Islet of Langerhans (tissue), 1 donor: ENCODE measurements around the gene RCL1.
"Not testable (repeated sequence)": the region's sequence is repeated elsewhere in the genome, so short reads cannot be mapped to it uniquely, and the experiment has no call there.

Source experiments
- FAIRE-seq: peaks from one replicate; lab custom pipeline; 2011; peaks lifted over from hg19 to GRCh38; lab: Jason Lieb, UNC

The RCL1 gene

DNA sequence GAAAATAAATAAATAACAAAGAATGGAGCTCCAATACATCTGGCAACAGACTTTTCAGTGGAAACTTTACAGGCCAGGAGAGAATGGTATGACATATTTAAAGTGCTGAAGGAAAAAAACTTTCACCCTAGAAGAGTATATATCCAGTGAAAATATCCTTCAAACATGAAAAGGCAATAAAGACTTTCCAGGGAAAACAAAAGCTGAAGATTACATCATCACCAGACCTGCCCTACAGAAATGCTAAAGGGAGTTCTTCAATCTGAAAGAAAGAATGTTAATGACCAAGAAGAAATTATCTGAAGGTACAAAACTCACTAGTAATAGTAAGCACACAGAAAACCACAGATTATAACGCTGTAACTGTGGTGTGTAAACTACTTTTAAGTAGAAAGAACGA lies 8.3 kb upstream of the RCL1 start:
- FAIRE-seq = no peak

DNA sequence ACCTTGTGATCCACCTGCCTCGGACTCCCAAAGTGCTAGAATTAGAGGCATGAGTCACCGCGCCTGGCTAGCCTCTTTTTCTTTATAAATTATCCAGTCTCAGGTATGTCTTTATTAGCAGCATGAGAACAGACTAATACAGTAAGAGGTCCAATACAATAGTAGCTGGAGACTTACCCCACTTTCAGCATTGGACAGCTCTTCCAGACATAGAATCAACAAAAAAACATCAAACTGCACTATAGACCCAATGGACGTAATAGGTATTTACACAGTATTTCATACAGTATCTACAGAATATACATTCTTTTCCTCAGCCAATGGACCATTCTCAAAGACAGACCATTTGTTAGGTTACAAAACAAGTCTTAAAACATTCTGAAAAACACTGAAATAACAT lies 6.1 kb upstream of the RCL1 start:
- FAIRE-seq = no peak

DNA sequence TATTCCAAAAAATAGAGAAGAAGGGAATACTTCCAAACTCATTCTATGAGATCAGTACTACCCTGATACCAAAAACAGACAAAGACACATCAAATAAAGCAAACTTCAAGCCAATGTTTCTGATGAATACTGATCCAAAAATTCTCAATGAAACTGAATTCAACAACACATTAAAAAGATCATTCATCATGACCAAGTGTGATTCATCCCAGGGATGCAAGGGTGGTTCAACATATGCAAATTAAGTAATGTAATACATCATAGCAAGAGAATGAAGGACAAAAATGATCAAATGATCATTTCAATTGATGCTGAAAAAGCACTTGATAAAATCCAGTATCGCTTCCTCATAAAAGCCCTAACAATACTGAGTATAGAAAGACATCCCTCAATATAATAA lies 4.9 kb upstream of the RCL1 start:
- no peak for FAIRE-seq

DNA sequence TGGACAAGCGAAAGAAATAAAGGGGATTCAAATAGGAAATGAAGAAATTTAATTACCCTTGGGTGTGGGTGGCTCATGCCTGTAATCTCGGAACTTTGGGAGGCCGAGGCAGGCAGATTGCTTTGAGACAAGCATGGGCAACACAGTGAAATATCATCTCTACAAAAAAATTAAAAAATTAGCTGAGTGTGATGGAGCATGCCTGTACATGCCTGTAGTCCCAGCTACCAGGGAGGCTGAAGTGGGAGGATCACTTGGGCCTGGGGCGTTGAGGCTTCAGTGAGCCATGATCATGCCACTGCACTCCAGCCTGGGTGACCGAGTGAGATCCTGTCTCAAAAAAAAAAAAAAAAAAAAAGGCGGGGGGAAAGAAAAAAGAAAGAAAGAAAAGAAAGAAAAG lies 4.0 kb upstream of the RCL1 start:
- no peak for FAIRE-seq

DNA sequence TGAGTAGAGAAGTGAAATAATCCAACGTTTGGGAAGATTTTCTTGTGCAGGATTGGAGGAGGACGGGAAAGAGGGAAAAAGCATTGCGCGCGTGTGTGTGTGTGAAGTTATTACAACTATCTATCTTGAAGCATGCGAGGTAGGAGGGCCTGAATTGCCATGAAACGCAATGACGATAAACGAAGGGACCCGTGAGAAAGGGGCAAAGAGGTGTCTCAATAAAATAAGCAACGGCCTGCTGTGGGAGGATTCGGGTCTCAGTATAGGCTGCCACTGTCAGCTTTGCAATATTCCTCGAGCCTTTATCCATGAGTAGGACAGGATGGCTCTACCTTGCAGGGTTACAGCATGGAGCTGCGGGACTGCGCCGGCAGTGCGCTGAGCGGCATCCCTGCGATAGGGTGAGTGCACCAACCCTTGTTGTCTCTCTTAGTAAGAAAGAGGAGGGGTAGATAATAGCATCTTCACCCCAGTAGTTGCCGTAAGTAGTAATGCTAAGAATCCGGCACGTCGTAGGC lies 631 bp upstream of the RCL1 start:
- FAIRE-seq = no peak

DNA sequence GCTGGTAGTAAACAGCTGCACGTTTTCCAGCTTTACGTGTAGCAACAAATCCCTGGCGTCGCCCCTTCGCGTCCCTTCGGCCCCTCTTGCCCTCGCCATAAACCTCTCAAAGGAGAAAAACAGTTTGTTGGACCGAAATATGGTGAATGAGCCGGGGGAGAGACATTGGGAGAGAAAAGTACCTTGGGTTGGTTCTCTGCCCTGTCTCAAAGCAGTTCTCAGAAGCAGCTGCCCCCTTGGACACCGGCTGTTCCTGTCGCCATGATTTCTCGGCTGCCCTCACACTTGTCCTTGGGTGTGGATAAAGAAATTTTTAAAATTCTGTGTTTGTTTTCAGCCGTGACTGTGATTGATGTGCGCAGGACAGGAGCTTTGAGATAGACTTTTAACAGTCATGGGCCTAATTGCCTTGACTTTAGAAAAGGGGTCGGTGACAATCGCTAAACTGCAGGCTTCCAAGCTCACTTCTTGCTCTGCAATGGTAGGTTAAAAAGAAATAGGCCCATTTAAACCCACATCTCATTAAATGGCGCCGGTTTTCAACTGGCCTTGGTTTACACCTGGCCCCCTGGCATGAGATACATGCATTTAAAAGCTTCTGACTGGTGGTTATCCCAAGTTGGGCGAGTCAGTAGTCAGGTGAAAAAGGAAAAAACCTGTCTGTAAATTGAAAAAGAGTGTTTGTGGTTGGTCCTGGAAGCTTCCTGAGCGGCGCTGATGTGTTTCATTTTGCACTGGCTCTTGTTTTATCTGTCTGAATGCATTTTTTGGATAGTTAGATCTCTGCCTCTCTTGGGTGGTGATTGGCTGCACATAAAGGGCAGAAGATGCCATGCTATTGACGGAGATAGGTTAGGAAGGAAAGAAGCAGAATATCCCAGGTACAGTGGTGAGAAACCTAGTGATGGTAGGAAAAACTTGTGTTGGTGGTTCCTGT lies 983 bp downstream of the RCL1 start:
- FAIRE-seq = no peak

DNA sequence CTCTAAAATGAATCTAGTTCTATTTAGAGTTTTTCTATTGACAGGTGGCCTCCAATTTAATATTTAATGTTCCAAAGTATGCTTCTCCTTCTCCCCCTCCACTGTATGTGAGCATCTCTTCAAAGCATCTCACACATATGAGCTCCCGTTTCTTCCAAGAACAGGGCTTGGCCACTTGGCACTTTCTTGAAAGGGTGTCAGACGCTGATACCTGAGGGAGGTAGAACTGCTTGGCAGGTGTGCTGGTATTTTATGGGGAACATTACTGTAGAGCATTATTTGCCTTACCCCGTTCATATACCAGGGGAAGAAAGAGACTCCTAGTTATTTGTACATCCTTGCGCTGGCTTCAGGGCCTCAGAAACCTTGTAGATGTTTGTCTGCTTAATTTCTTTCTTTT lies 1.9 kb downstream of the RCL1 start:
- no peak for FAIRE-seq

DNA sequence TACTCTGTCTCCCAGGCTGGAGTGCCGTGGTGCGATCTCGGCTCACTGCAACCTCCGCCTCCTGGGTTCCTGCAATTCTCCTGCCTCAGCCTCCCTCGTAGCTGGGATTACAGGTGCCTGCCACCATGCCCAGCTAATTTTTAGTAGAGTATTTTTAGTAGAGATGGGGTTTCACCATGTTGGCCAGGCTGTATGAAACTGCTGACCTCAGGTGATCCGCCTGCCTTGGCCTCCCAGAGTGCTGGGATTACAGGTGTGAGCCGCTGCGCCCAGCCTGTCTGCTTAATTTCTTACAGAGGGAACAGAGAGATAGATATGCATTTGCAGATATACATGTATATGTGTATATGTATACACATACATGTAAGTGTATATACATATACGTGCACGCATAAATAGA lies 2.4 kb downstream of the RCL1 start:
- not testable (repeated sequence) for FAIRE-seq

DNA sequence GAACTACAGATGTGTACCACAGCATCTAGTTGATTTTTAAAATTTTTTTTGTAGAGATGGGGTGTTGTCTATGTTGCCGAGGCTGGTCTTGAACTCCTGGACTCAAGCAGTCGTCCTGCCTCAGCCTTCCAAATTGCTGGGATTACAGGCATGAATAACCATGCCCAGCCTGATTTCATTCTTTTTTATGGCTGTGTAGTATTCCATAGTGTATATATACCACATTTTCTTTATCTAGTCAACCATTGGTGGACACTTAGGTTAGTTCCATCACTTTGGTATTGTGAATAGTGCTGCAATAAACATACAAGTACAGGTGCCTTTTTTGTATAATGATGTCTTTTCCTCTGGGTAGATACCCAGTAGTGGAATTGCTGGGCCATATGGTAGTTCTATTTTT lies 3.8 kb downstream of the RCL1 start:
- FAIRE-seq = no peak

DNA sequence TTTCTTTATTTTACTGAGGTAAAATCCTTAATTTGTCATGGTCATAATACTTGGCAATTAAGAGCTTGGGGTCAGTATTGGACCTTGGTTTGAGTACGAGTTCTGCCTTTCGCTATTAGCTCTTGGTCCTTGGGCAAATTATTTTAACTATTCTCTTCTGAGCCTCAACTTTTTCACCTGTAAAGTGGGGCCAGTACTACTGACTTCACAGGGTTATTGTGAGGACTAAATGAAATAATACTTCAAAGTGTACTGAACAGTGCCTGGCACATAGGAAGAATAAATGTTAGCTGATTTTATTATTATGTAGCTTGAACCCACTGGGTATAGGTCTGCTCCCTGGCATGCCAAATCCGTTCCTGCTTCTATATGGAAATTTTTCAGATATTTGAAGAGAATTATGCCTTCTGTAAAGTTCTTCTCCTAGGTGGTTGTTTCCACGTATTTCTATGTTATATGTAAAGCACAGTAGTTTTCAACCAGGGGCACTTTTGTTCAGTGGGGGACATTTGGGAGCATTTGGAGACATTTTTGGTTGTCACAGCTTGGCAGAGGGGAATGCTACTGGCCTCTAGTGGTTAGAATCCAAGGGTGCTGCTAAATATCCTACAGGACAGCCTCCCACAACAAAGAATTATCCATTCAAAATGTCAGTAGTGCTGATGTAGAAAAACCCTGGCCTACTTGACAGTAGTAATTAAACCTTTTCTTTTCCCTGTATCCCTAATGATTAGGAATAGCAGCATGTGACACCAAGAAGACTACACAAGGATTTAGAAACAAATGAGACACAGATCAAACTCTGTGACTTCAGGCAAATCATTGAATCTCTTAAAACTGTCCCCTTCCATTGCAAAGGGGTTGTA lies 4.5 kb downstream of the RCL1 start:
- no peak for FAIRE-seq

DNA sequence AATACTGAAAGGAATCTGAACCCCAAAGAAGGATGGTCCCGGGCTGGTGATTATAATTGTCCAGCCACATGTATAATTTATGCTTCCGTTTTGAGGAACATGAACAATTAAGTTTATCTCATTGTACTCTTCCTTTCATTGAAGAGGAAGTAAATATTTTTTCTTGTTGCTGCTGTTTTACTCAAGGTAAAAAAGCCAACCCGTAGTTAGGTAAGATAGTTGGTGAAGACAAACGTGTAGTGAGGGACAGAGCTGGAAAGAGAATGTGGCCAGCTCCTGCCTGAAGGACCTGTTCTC lies 5.1 kb downstream of the RCL1 start:
- FAIRE-seq = no peak

DNA sequence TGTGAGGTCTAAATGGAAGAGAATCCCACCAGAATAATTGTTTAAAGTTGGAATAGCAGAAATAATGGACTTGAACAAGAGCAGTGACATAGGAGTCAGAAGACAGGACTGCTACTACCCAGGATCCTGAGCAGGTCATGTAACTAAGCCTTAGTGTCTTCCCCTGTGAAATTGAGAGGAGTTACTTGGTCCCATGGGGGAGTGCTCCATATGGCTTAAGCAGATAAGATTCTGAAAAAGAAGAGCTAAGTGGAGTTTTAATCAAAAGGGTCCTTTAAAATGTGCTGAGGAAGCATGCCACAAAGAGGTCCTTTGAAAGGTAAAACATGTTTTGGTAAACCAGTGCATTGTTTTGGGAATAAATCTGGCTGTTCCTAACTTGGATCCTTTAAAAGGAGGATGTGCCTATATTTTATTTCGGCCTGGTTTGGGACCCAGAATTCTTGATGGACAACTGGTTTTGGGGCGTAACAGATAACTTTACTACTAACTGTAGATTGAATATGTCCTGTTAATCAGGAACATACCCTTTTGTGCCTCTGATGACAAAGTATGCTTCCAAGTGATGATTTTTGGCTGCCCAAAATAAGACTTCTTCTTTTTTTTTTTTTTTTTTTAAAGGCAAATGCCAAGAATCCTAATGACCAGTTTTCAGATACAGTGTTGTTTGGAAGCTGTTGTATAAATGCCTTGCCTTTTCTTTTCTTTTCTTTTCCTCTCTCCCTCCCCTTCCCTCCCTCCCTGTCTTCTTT lies 5.7 kb downstream of the RCL1 start:
- no peak for FAIRE-seq

DNA sequence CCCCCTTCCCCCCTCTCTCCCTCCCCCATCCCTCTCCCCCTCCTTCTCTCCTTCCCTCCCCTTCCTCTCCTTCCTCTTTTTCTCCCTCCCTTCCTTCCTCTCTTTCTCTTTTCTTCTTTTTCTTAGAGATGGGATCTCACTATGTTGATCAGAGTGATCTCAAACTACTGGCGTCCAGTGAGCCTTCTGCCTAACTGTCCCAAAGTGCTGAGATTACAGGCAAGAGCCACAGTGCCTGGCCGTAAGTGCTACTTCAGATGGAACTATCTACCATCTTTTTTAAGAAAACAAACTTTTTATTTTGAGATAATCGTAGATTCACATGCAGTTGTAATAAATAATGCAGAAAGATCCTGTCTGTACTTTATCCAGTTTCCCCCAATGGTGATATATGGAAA lies 6.3 kb downstream of the RCL1 start:
- no peak for FAIRE-seq

DNA sequence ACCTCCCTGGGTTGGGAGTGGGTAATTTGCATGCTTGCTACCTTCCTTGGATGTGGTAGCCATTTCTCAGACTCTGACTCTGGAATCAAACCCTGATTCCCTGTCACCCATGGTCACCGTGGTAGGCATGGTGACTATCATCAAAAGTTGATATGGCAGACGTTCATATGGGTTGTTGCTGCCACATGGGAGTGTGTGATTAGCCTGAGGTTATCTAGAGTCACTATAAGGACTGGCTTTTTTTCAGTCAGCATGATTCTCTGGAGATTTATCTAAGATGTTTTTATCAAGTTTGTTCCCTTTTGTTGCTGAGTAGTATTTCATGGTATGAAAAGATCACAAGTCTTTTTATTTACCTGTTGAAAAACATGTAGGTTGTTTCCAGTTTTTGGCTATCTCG lies 7.0 kb downstream of the RCL1 start:
- no peak for FAIRE-seq

DNA sequence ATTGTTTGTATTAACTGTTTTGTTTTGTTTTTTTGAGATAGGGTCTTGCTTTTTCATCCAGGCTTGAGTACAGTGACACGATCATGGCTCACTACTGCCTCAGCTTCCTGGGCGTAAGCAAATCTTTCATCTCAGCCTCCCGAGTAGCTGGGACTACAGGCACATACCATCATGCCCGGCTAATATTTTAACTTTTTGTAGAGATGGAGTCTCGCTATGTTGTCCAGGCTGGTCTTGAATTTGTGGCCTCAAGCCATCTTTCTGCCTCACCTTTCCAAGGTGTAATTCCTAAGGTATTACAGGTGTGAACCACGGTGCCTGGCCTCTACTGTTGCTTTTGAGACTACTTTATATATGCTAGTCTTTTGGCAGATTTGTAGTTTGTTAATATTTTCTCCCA lies 8.4 kb downstream of the RCL1 start:
- no peak for FAIRE-seq

DNA sequence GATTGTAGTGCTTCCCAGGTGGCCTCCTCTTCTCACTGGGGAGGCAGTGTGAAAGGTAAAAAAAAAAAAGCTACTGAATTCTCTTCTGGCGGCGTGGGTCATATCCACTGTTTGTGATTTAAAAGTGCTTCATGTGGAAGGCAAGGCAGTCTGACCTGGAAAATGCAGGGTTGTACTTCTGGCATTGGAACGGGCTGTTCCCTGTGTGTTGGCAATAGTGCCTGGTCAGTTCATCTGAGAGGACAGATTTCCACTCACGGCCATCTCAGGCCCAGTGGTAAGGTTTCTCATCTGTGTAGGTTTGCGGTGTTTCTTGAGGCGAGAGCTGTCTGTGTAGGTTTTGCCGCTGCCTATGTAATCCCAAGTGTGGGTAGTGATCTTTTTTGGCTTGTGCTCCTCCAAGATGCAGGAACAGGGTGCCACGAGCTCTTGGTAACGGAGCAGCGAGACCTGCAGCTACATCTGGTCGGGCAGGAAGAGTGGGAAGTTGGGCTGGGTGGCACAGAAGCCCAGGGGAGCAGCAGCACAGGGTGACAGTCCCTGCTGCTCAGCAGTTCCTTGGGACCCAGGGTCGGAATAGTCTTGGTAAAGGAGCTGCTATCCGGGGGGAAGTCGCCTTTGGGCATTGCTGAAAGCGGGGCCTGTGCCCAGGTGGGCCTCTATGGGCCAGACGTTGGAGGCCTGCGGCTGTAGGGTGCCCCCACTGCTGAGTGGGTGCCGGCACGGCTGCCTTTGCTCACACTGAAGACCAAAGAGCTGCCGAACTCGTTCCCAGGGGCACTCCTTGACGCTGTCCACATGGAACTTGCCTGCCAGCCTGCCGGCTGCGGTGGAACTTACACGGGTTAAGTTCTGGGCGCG lies 11.2 kb downstream of the RCL1 start:
- FAIRE-seq = no peak

DNA sequence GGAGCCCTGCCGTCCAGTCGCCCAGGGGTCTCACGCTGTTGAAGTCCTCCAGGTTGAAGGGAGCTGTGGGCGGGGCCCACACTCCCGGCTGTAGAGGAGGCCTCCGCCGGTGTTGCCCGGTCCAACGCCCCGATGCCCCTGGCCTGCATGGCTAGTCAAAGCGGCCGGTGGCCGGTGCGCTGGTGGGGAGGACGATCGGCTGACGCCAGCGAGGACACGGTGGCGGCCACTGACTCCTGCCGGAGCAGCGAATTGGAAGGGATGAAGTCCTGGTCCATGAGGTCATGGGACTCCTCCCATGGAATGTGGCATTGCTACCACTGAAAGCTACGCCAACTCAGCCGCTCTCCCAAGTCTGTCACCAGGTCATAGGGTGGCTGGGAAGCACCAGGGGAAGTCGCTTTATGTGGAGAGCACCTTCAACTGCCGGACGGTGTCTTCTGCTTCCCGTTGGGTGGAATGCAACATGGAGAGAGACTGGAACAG lies 11.8 kb downstream of the RCL1 start:
- FAIRE-seq = no peak

DNA sequence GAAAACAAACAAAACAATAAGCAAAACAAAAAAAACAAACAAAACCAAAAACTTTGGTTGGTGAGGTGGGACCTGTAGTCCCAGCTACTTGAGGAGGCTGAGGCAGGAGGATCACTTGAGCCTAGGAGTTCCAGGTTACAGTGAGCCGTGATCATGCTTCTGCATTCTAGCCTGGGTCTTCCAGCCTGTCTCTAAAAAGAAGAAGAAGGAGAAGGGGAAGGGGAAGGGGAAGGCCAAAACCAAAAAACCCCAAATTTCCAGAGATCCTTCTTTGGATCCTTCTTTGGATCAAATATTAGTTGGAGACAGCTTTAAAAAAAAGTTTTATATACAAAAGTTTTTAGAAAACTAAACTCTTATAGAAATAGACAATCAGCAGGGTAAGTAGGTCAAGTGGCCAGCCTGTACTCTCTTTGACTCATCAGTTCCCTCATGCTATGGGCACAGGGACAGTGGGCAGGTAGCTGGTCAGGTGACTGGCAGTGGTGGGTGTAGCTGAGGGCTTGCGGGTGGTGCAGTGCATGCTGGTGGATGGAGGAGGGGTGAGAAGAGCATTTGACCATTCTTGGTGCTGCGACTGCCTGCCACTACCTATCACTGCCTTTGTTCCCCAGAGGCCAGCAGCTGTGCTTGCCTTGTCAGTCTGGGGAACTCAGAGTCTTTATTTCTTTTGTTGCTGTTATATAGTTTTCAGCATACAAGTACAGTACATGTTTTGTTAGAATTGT lies 12.6 kb downstream of the RCL1 start:
- no peak for FAIRE-seq

DNA sequence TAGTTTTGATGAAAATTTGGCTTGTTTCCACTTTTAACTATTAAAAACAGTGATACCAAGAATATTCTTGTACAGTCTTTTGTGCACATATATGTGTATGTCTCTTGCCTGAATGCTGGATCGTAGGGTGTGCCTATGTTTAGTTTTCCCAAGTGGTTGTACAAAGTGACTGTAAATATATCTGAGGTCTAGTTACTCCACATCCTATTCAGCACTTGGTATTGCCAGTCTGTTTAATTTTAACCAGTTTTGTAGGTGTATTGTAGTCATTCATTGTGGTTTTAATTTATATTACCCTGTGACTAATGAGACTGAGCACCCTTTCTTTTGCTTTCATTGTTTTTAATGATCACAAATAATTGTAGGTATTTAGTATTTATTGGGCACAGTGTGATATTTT lies 17.8 kb downstream of the RCL1 start:
- FAIRE-seq = no peak

DNA sequence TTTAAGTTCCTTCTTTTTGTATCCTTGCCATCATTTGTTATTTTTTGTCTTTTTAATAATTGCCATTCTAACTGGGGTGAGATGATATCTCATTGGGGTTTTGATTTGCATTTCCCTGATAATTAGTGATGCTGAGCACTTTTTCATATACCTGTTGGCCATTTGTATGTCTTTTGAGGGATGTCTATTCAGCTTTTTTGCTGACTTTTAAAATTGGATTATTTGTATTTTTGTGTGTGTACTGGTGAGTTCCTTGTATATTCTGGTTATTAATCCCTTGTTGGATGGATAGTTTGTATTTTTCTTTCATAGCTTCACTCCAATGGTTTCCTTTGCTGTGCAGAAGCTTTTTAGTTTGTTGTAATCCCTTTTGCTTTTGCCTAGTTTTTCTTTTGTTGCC lies 19.1 kb downstream of the RCL1 start:
- no peak for FAIRE-seq

DNA sequence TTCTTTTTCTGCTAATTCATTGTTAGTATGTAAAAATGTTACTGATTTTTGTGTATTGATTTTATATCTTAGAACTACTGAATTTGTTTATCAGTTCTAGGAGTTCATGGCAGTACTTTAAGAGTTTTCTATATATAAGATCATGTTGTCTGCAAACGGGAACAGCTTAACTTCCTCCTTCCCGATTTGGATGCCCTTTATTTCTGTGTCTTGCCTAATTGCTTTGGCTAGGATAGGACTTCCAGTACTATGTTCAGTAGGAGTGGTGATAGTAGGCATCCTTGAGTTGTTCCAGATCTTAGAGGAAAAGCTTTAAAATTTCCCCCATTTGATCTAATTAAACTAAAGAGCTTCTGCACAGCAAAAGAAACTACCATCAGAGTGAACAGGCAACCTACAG lies 20.1 kb downstream of the RCL1 start:
- no peak for FAIRE-seq
